Measurements from ENCODE around the gene PRKAR1B.

Gene PRKAR1B

GRCh38 chr7:510782-511281 lies 216.2 kb downstream of the PRKAR1B start:
- no peak overlapping the region for H3K9ac ChIP-seq (ENCODE audit: low read length)
- no peaks in the 10 kb centered on the region for H3K27me3 ChIP-seq (ENCODE audit: control insufficient read depth, insufficient read depth, low read length)
- H3K27ac ChIP-seq (ENCODE audit: low read depth, low read length), result no peak overlapping the region
- H3K36me3 ChIP-seq (ENCODE audit: control insufficient read depth, insufficient read depth, low read length), result peaks cover 50% of the 10 kb centered on the region
- H3K4me1 ChIP-seq (ENCODE audit: control insufficient read depth, insufficient read depth, low read length), result peaks cover 41% of the 10 kb centered on the region
- no peaks in the 10 kb centered on the region for H3K9me3 ChIP-seq (ENCODE audit: control insufficient read depth, insufficient read depth, low read depth, low read length)
- no peak overlapping the region for H3K4me3 ChIP-seq (ENCODE audit: low read depth, low read length)

- Histone ChIP-seq H3K9ac (ENCODE audit: low read length) (no peak overlapping the region), H3K27me3 (ENCODE audit: control insufficient read depth, insufficient read depth, low read length) (no peaks in the 10 kb centered on the region), H3K4me3 (ENCODE audit: low read depth, low read length) (no peak overlapping the region), H3K4me1 (ENCODE audit: control insufficient read depth, insufficient read depth, low read length) (peaks cover 34% of the 10 kb centered on the region), H3K36me3 (ENCODE audit: control insufficient read depth, insufficient read depth, low read length) (peaks cover 57% of the 10 kb centered on the region), H3K27ac (ENCODE audit: low read depth, low read length) (no peak overlapping the region), H3K9me3 (ENCODE audit: control insufficient read depth, insufficient read depth, low read depth, low read length) (no peaks in the 10 kb centered on the region)
These were observed 217.0 kb downstream of the PRKAR1B start for GRCh38 chr7:510131-510481.

- Histone ChIP-seq H3K27me3 (ENCODE audit: control insufficient read depth, insufficient read depth, low read length) (no peaks in the 10 kb centered on the region), H3K36me3 (ENCODE audit: control insufficient read depth, insufficient read depth, low read length) (peaks cover 60% of the 10 kb centered on the region), H3K4me1 (ENCODE audit: control insufficient read depth, insufficient read depth, low read length) (peaks cover 30% of the 10 kb centered on the region), H3K4me3 (ENCODE audit: low read depth, low read length) (no peak overlapping the region), H3K9me3 (ENCODE audit: control insufficient read depth, insufficient read depth, low read depth, low read length) (no peaks in the 10 kb centered on the region), H3K27ac (ENCODE audit: low read depth, low read length) (no peak overlapping the region), H3K9ac (ENCODE audit: low read length) (no peak overlapping the region)
These were observed 217.5 kb downstream of the PRKAR1B start for GRCh38 chr7:509426-510130.

- no peaks in the 10 kb centered on the region for H3K9me3 ChIP-seq (ENCODE audit: control insufficient read depth, insufficient read depth, low read depth, low read length)
- no peak overlapping the region for H3K27ac ChIP-seq (ENCODE audit: low read depth, low read length)
- no peak overlapping the region for H3K9ac ChIP-seq (ENCODE audit: low read length)
- H3K4me3 ChIP-seq (ENCODE audit: low read depth, low read length), result no peak overlapping the region
- H3K36me3 ChIP-seq (ENCODE audit: control insufficient read depth, insufficient read depth, low read length), result peaks cover 62% of the 10 kb centered on the region
- no peaks in the 10 kb centered on the region for H3K27me3 ChIP-seq (ENCODE audit: control insufficient read depth, insufficient read depth, low read length)
- H3K4me1 ChIP-seq (ENCODE audit: control insufficient read depth, insufficient read depth, low read length), result peaks cover 28% of the 10 kb centered on the region
These were observed 218.5 kb downstream of the PRKAR1B start for GRCh38 chr7:508461-509170.

- Histone ChIP-seq H3K4me3 (ENCODE audit: low read depth, low read length) (no peak overlapping the region), H3K36me3 (ENCODE audit: control insufficient read depth, insufficient read depth, low read length) (peaks cover 70% of the 10 kb centered on the region), H3K9me3 (ENCODE audit: control insufficient read depth, insufficient read depth, low read depth, low read length) (no peaks in the 10 kb centered on the region), H3K27ac (ENCODE audit: low read depth, low read length) (no peak overlapping the region), H3K4me1 (ENCODE audit: control insufficient read depth, insufficient read depth, low read length) (peaks cover 20% of the 10 kb centered on the region; the same call in 1 of the 2 replicates), H3K9ac (ENCODE audit: low read length) (no peak overlapping the region), H3K27me3 (ENCODE audit: control insufficient read depth, insufficient read depth, low read length) (no peaks in the 10 kb centered on the region)
These were observed 219.3 kb downstream of the PRKAR1B start for GRCh38 chr7:507623-508300.

GRCh38 chr7:506921-507622 lies 220.0 kb downstream of the PRKAR1B start:
- Histone ChIP-seq H3K4me1 (ENCODE audit: control insufficient read depth, insufficient read depth, low read length) (peaks cover 15% of the 10 kb centered on the region; the same call in 1 of the 2 replicates), H3K4me3 (ENCODE audit: low read depth, low read length) (no peak overlapping the region), H3K27me3 (ENCODE audit: control insufficient read depth, insufficient read depth, low read length) (no peaks in the 10 kb centered on the region), H3K36me3 (ENCODE audit: control insufficient read depth, insufficient read depth, low read length) (peaks cover 69% of the 10 kb centered on the region), H3K9ac (ENCODE audit: low read length) (no peak overlapping the region), H3K27ac (ENCODE audit: low read depth, low read length) (no peak overlapping the region), H3K9me3 (ENCODE audit: control insufficient read depth, insufficient read depth, low read depth, low read length) (no peaks in the 10 kb centered on the region)

- H3K9ac ChIP-seq (ENCODE audit: low read length), result no peak overlapping the region
- no peak overlapping the region for H3K27ac ChIP-seq (ENCODE audit: low read depth, low read length)
- H3K4me1 ChIP-seq (ENCODE audit: control insufficient read depth, insufficient read depth, low read length), result peaks cover 11% of the 10 kb centered on the region; the same call in 1 of the 2 replicates
- H3K4me3 ChIP-seq (ENCODE audit: low read depth, low read length), result no peak overlapping the region
- H3K9me3 ChIP-seq (ENCODE audit: control insufficient read depth, insufficient read depth, low read depth, low read length), result no peaks in the 10 kb centered on the region
- H3K27me3 ChIP-seq (ENCODE audit: control insufficient read depth, insufficient read depth, low read length), result no peaks in the 10 kb centered on the region
- H3K36me3 ChIP-seq (ENCODE audit: control insufficient read depth, insufficient read depth, low read length), result peaks cover 69% of the 10 kb centered on the region
These were observed 220.7 kb downstream of the PRKAR1B start for GRCh38 chr7:506391-506831.

- Histone ChIP-seq H3K27ac (ENCODE audit: low read depth, low read length) (no peak overlapping the region), H3K9ac (ENCODE audit: low read length) (no peak overlapping the region), H3K4me1 (ENCODE audit: control insufficient read depth, insufficient read depth, low read length) (peaks cover 9% of the 10 kb centered on the region; the same call in 1 of the 2 replicates), H3K9me3 (ENCODE audit: control insufficient read depth, insufficient read depth, low read depth, low read length) (no peaks in the 10 kb centered on the region), H3K4me3 (ENCODE audit: low read depth, low read length) (no peak overlapping the region), H3K36me3 (ENCODE audit: control insufficient read depth, insufficient read depth, low read length) (peaks cover 76% of the 10 kb centered on the region), H3K27me3 (ENCODE audit: control insufficient read depth, insufficient read depth, low read length) (no peaks in the 10 kb centered on the region)
These were observed 221.9 kb downstream of the PRKAR1B start for GRCh38 chr7:505171-505570.

GRCh38 chr7:504221-505111 lies 222.6 kb downstream of the PRKAR1B start:
- no peaks in the 10 kb centered on the region for H3K27me3 ChIP-seq (ENCODE audit: control insufficient read depth, insufficient read depth, low read length)
- peaks cover 77% of the 10 kb centered on the region for H3K36me3 ChIP-seq (ENCODE audit: control insufficient read depth, insufficient read depth, low read length)
- no peaks in the 10 kb centered on the region for H3K9me3 ChIP-seq (ENCODE audit: control insufficient read depth, insufficient read depth, low read depth, low read length)
- no peak overlapping the region for H3K27ac ChIP-seq (ENCODE audit: low read depth, low read length)
- no peak overlapping the region for H3K4me3 ChIP-seq (ENCODE audit: low read depth, low read length)
- H3K9ac ChIP-seq (ENCODE audit: low read length), result no peak overlapping the region
- peaks cover 9% of the 10 kb centered on the region; the same call in 1 of the 2 replicates for H3K4me1 ChIP-seq (ENCODE audit: control insufficient read depth, insufficient read depth, low read length)

GRCh38 chr7:503575-504111 lies 223.4 kb downstream of the PRKAR1B start:
- Histone ChIP-seq H3K9ac (ENCODE audit: low read length) (no peak overlapping the region), H3K4me1 (ENCODE audit: control insufficient read depth, insufficient read depth, low read length) (peaks cover 9% of the 10 kb centered on the region; the same call in 1 of the 2 replicates), H3K9me3 (ENCODE audit: control insufficient read depth, insufficient read depth, low read depth, low read length) (no peaks in the 10 kb centered on the region), H3K27ac (ENCODE audit: low read depth, low read length) (no peak overlapping the region), H3K36me3 (ENCODE audit: control insufficient read depth, insufficient read depth, low read length) (peaks cover 78% of the 10 kb centered on the region), H3K27me3 (ENCODE audit: control insufficient read depth, insufficient read depth, low read length) (no peaks in the 10 kb centered on the region), H3K4me3 (ENCODE audit: low read depth, low read length) (no peak overlapping the region)

Measured in HUES6 (cell line).